Thyroid gland (tissue), 4 donors: ENCODE data around the gene PAGR1. TPM values are rescaled to one million over a fixed set of nuclear protein-coding genes. Genes with fewer than 3 reads are reported as not detected.

Source experiments
- DNase-seq, 2 donors: peaks; one replicate each; pipeline ENCODE4 v3.0.0-alpha.2; 2019
- H3K27ac ChIP-seq, 3 donors: fragments of 200-600 bp; sonication (generic); 1 replicate in 2 of 3; 2 replicates in 1 of 3; pipeline ENCODE4 v1.5.1; 2016 to 2019; ENCODE audit warnings: mild to moderate bottlenecking in 1 of 3, moderate library complexity in 1 of 3
- H3K27me3 ChIP-seq: fragments of 200-600 bp; sonication (generic); one replicate; pipeline ENCODE4 v1.5.1; 2019
- H3K36me3 ChIP-seq, 2 donors: fragments of 200-600 bp; sonication (generic); one replicate each; pipeline ENCODE4 v1.5.1; 2016 to 2019
- H3K4me1 ChIP-seq, 2 donors: fragments of 200-600 bp; sonication (generic); one replicate each; pipeline ENCODE4 v1.5.1; 2017 to 2019
- H3K4me3 ChIP-seq, 3 donors: fragments of 200-600 bp; sonication (generic); replicated peaks in 1 of 3; 1 replicate in 2 of 3; 2 replicates in 1 of 3; pipeline ENCODE4 v1.5.1; 2016; ENCODE audit warnings: mild to moderate bottlenecking in 1 of 3
- H3K9me3 ChIP-seq: fragments of 200-600 bp; sonication (generic); one replicate; pipeline ENCODE4 v1.5.1; 2017
- POLR2A ChIP-seq, 2 donors: fragments of 450-650 bp; IDR thresholded peaks; one replicate each; pipeline ENCODE4 v1.6.1; 2017; ENCODE audit warnings: antibody characterized with exemption in 2 of 2, mild to moderate bottlenecking in 2 of 2, moderate library complexity in 1 of 2
- WGBS, 2 donors: methylation state at CpG; one replicate each; pipeline ENCODE4 v1.1.5; 2017; 5-methylcytosine and 5-hydroxymethylcytosine counted together
- intact Hi-C: fragments of 100-400 bp; cut with DNase I; formaldehyde crosslinking; loops from one replicate; pipeline ENCODE4 v1.15.1; 2023
- total RNA-seq, 4 donors: library from RNA; depleted of rRNA; stranded (reverse); fragments of >200 nt; gene quantifications; one replicate each; pipeline ENCODE4 v1.2.3, GENCODE V29; 2016
- TF ChIP-seq, protein P1 (sequence below), 6 experiments: fragments of 200-600 bp in 3 of 6; fragments of 450-650 bp in 3 of 6; sonication (generic) in 3 of 6; IDR thresholded peaks; one replicate each; pipeline ENCODE4 v1.5.1; 2016 to 2019; ENCODE audit warnings: antibody characterized with exemption in 6 of 6, mild to moderate bottlenecking in 2 of 6, inconsistent platforms in 1 of 6, moderate library complexity in 1 of 6

The PAGR1 gene
- total RNA-seq, 4 donors from 2014 or later, result 38.2 to 75.0 (median 55.2) TPM

- Histone ChIP-seq H3K4me1 (peaks cover 46 to 79% of the 10 kb centered on the region in 2 donors), H3K9me3 (no peaks in the 10 kb centered on the region), H3K4me3 (peak overlapping the region in 2 of 3 donors; percentile 54 to 60), H3K27me3 (no peaks in the 10 kb centered on the region), H3K36me3 (peaks cover 0 to 4% of the 10 kb centered on the region in 2 donors), H3K27ac (peak overlapping the region; percentile 83 to 89 (median 86))
- TF ChIP-seq, protein P1, sequence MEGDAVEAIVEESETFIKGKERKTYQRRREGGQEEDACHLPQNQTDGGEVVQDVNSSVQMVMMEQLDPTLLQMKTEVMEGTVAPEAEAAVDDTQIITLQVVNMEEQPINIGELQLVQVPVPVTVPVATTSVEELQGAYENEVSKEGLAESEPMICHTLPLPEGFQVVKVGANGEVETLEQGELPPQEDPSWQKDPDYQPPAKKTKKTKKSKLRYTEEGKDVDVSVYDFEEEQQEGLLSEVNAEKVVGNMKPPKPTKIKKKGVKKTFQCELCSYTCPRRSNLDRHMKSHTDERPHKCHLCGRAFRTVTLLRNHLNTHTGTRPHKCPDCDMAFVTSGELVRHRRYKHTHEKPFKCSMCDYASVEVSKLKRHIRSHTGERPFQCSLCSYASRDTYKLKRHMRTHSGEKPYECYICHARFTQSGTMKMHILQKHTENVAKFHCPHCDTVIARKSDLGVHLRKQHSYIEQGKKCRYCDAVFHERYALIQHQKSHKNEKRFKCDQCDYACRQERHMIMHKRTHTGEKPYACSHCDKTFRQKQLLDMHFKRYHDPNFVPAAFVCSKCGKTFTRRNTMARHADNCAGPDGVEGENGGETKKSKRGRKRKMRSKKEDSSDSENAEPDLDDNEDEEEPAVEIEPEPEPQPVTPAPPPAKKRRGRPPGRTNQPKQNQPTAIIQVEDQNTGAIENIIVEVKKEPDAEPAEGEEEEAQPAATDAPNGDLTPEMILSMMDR (IDR thresholded peaks at IDR 0.05), result no peak
- TF ChIP-seq POLR2A (IDR thresholded peaks at IDR 0.05), result peak in 1 of 2 donors; percentile 15
- peak; percentile 58 to 70 for DNase-seq
- intact Hi-C loops, result no loop called here
- WGBS, 2 donors, result 25 to 38% methylated on average over 7 to 11 of the region's 11 CpGs
Observed at GRCh38 chr16:29820730-29821642, 5.0 kb downstream of the PAGR1 start.

DNA sequence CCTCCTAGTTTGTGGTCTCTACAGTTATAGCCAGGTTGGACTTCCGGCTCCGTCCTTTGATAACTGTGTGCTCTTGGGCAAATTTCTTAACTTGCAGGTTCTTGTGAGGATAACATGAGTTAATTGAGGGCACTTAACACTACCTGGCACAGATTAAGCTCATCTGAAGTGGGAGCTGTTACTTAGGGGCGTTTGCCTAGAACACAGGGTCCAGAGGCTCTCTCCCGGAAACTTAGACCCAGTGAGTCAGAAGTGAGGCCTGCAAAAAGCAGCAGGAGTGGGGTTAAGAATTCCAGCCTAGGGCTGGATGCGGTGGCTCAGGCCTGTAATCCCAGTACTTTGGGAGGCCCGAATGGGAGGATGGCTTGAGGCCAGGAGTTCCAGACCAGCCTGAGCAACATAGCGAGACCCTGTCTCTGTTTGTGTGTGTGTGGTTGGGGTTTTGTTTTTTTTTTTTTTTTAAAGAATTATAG is 5.7 kb downstream of the PAGR1 start:
- peak overlapping the region in 1 of 3 donors; percentile 60 for H3K4me3 ChIP-seq
- H3K27ac ChIP-seq, result peak overlapping the region; percentile 83 to 89 (median 86)
- no peaks in the 10 kb centered on the region for H3K9me3 ChIP-seq
- WGBS, 2 donors, result 32 to 60% methylated on average over 7 of the region's 7 CpGs
- peaks cover 0 to 4% of the 10 kb centered on the region in 2 donors for H3K36me3 ChIP-seq
- TF ChIP-seq, protein P1 (IDR thresholded peaks at IDR 0.05), result no peak
- no peak for TF ChIP-seq POLR2A (IDR thresholded peaks at IDR 0.05)
- intact Hi-C loops, result no loop called here
- peaks cover 46 to 82% of the 10 kb centered on the region in 2 donors for H3K4me1 ChIP-seq
- H3K27me3 ChIP-seq, result no peaks in the 10 kb centered on the region
- peak in 1 of 2 donors; percentile 24 for DNase-seq

- whole genome bisulfite sequencing, 2 donors, result 24 to 29% methylated on average over 7 of the region's 7 CpGs
- H3K9me3 ChIP-seq, result no peaks in the 10 kb centered on the region
- peaks cover 33 to 60% of the 10 kb centered on the region in 2 donors for H3K4me1 ChIP-seq
- TF ChIP-seq POLR2A (IDR thresholded peaks at IDR 0.05), result no peak
- TF ChIP-seq, protein P1 (IDR thresholded peaks at IDR 0.05), result no peak
- DNase-seq, result no peak
- peak overlapping the region; percentile 4 to 62 (median 62) for H3K27ac ChIP-seq
- no peaks in the 10 kb centered on the region for H3K36me3 ChIP-seq
- no peaks in the 10 kb centered on the region for H3K27me3 ChIP-seq
- intact Hi-C loops, result no loop called here
- no peak overlapping the region for H3K4me3 ChIP-seq
Observed at GRCh38 chr16:29824589-29825144, 8.7 kb downstream of the PAGR1 start.

DNA sequence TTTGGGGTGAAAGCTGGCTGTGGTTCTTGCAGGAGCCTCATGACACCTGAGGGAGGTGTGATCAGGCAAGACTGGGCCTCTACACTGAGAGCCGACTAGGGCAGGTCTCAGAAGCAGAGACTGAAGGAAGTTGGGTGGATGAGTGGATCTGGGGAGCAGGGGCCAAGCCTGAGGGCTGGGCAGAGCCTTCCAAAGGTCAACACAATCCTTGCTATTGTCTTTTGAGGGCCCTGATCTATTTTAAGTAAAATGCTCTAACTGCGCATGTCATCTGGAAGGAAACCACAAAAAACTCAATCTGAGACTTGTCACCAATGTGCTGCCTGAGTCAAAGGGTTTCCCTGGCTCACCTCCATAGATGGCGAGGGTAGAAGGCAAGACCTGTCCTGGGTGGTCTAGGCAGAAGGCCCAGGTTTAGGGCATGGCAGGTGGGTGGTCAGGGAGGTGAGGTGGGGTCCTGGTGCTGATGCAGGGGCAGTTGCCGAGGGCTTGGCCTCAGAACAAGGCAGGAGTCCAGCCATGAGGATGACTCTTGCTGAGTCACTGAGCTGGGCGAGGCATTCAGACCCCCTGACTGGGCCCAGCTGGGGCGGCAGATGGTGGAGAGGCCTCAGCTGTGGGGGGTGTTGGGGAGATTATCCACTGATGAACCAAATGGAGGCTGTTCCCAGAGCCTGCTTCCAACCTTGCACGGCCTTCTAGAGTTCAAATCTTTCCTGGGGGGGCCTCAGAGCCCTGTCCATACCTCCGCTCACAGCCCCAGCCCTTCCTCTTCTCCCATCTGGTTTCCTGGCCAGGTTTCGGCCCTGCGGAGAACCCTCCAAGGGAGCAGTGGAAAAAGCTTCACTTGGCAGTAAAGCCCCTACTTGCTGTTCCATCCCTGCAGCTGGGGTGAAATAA is 9.4 kb downstream of the PAGR1 start:
- Histone ChIP-seq H3K27me3 (no peaks in the 10 kb centered on the region), H3K4me1 (peaks cover 28 to 55% of the 10 kb centered on the region in 2 donors), H3K36me3 (no peaks in the 10 kb centered on the region), H3K9me3 (no peaks in the 10 kb centered on the region), H3K27ac (peak overlapping the region; percentile 4 to 62 (median 62)), H3K4me3 (no peak overlapping the region)
- intact Hi-C loops, result no loop called here
- no peak for TF ChIP-seq POLR2A (IDR thresholded peaks at IDR 0.05)
- TF ChIP-seq, protein P1 (IDR thresholded peaks at IDR 0.05), result no peak
- 68 to 76% methylated on average over 9 to 10 of the region's 10 CpGs for WGBS, 2 donors
- DNase-seq, result no peak
